Measurements from ENCODE around the gene ZDHHC11.
"Not testable (repeated sequence)": the region's sequence is repeated elsewhere in the genome, so short reads cannot be mapped to it uniquely, and the experiment has no call there.

ZDHHC11 gene

DNA sequence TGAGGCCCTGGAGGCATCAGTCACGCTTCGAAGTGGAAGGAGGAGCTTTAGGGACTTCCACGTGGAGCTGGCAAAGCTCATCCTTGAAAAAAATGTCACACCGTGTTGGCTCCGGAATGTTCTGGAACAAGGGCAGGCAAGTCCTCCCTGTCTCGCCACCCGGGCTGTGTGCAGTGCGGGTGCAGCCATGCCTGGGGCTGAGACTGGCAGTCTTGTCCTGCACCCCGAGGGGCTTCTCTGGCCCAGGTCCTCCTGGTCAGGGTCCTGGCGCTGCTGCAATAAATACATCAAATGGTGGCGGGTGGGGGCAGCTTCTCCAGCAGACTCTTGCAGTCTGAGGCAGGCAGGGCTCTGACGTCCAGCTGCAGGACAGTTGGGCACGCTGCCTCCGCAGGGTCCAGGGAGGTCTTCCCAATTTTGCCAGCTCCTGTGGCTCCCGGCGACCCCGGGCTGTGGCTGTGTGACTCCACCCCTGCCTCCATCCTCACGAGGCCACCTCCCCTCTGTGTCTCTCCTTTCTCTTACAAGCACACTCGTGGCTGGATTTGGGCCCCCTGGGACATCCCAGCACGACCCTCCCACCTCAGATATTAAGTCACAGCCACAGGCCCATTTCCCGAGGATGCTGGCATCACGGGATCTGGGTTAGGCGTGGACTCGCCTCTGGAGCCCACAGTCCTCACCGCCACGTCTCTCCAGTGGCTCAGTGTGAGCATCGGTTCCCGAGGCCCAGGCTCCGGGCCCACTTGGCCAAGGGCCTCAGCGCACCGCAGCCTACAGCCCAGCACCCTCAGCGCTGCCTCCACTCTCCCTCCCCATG is 8.2 kb downstream of the ZDHHC11 start:
- DNase-seq: not testable (repeated sequence)

GRCh38 chr5:841531-842401 is 9.0 kb downstream of the ZDHHC11 start:
- not testable (repeated sequence) for DNase-seq

DNA sequence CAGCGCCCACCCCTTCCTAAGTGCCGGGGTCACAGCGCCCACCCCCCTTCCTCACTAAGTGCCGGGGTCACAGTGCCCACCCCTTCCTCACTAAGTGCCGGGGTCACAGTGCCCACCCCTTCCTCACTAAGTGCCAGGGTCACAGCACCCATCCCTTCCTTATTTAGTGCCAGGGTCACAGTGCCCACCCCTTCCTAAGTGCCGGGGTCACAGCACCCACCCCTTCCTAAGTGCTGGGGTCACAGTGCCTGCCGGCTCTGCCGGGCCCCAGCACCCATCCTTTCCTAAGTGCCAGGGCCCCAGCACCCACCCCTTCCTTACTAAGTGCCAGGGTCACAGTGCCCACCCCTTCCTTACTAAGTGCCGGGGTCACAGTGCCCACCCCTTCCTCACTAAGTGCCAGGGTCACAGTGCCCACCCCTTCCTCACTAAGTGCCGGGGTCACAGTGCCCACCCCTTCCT is 9.8 kb downstream of the ZDHHC11 start:
- not testable (repeated sequence) for DNase-seq

DNA sequence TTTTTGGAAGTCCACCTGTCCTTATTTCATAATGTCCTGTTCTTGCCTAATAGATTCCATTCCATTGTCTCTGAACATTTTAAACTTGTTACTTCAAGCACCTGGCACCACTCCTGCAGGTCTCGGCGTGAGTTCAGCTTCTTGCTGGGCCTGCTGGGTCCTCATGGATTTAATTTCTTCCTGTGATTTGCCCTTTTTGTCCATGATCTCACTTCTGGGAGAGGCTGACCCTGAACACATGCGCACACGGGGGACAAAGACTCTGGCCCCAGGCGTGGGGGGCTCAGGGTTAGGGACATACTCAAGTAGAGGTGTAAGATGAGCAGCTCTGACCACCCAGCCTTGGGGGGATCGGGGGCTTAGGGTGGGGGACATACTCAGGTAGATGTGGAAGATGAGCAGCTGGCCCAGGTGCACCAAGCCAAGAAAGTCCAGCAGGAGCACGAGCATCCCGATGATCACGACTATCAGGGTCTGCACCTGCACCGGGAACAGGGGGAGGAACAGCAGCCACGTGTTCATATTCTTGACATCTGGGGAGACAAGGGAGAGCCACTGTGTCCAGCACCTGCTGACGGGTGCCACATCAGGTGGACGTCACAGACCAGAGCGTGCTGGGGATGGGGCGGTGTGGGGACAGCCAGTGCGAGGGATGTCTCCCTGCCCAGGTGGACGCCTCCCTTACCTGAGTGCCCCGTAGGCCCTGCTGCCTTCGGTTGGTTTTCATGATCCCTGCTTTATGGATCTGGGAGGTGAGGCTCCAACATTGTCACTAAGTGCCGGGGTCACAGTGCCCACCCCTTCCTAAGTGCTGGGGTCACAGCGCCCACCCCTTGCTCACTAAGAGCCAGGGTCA is 10.4 kb downstream of the ZDHHC11 start:
- DNase-seq: not testable (repeated sequence)

GRCh38 chr5:838431-838851 is 12.3 kb downstream of the ZDHHC11 start:
- not testable (repeated sequence) for DNase-seq

- DNase-seq: not testable (repeated sequence)
Observed at GRCh38 chr5:837621-838121, 13.1 kb downstream of the ZDHHC11 start.

DNA sequence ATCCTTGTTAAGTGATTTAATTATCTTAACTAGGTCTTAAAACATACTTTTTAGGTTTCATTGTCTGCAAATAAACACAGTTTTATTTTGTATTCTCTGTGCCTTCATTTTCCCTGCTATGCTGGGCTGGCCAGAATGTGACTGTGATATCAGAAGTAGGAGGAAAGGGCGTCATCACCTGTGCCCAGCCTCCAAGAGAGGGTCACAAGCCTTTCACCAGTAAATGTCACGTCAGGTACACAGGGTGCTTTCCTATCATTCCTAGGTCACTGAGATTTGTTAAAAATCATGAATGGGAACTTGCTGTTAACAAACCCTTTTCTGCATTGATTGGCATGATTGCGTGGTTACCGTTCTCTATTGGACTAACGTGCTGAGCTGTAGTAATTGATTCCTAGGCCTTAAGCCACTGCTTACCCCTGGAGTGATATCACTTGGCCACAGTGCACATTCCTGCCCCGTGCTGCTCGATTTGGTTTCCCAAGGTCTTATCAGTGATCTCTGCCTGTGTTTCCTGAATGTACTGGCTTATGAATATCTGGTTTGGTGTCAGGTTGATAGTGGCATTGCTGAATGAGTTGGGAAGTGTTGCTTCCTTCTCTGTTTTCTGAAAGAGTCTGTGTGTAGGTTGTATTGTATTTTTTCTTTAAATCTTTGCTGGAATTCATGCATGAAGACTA is 14.7 kb downstream of the ZDHHC11 start:
- DNase-seq: not testable (repeated sequence)

DNA sequence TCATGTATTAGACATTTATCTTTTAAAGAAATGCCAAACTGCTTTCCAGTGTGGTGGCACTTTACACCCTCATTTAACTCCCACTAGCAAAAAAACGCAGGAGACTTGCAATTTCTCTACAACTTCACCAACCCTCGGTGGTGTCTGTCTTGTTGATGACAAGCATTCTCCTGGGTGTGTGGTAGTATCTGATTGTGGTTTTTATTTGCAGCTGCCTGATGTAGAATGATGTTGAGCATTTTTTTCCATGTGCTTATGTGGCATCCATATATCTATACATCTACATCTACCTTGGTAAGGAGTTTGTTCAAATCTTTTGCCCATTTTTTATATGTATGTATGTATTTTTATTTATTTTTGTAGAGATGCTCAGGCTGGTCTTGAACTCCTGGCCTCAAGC is 16.8 kb downstream of the ZDHHC11 start:
- DNase-seq: not testable (repeated sequence)

- DNase-seq: not testable (repeated sequence)
Observed at GRCh38 chr5:828194-828593, 22.6 kb downstream of the ZDHHC11 start.

DNA sequence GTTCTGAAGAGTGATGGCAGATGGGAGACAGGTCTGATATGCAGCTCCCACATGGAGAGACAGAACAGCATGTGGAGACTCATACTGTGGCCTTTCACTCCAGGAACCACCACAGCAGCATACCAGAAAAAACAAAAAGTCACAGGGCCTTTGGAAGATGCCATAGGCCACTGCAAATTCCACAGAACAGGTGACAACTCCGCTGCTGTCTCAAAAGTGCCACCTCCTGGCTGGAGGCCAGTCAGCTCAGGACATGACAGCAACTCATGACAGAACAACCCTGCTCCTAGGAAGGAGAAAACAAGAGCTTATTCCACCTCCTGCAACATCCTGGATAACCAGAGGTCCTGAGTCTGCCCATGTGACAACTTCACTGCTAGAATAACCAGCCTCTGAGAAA is 25.2 kb downstream of the ZDHHC11 start:
- DNase-seq: not testable (repeated sequence)

DNA sequence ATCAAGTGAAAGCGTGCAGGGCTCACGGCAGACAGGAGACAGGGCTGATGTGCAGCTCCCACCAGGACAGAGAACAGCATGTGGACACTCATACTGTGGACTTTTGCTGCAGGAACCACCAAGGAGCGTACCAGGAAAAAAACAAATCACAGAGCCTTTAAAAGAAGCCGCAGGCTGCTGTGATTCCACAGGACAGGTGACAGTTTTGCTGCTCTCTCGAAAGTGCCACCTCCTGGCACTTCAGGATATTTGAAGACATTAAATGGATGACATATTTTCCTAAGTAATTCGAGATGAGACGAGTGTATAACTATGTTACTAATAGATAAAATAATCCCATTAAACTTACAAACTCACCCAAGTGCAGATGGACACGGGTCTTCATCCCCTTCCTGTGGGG is 29.3 kb downstream of the ZDHHC11 start:
- no peak for DNase-seq

DNA sequence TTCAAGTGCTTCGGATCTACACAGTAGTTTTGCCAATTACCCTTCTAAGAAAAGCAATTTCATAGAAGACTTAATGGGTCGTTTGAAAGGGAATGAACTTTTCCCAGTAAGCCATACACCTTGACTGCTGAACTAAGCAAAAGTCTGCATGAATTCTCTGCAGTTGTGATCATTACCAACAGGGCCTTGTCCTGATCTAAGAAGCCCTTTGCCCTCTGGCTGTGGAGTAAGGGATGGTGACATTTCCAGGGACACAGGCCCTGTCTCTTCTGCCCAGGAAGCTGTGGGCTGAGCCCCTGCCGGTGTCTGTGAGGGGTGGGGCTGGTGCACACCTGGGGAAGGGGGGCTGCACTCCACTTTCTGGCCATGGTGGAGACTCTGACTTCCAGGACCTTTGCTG is 30.5 kb downstream of the ZDHHC11 start:
- no peak for DNase-seq

DNA sequence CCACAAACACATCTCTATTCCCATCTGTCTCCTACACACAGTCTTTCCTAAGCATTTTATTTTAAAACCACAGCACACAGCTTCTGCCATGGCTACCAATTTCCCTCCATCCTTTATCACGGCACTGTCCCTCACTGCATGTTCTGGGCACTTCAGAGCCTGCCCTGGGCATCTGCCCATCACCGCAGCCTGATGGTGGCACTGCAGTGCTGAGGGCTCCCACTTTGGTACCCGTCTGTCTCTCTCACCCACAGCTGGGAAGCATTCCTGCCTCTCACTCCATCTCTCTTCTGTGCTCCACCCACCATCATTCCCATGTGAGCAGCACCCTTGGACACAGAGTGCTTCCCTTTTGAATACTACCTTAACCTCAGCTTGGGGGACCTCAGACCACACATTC is 31.7 kb downstream of the ZDHHC11 start:
- DNase-seq: no peak

DNA sequence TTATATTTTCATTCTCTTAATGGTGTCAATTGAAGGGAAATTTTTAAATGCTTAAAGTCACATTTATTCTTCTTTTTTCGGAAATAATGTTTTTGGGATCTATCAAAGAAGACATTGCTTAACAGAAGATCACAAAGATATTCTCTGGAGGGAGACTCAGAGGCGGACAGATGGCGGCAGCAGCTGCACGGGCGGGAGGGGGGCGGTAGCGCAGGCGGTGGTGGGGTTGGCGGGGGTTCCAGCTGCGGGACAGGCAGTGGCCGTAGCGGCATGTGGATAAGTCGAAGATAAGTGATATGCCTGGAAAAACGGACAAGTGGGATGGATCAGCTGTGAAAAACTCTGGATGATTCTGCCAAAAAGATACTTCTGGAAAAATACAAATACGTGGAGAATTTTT is 34.6 kb downstream of the ZDHHC11 start:
- peak; percentile 3 for DNase-seq

DNA sequence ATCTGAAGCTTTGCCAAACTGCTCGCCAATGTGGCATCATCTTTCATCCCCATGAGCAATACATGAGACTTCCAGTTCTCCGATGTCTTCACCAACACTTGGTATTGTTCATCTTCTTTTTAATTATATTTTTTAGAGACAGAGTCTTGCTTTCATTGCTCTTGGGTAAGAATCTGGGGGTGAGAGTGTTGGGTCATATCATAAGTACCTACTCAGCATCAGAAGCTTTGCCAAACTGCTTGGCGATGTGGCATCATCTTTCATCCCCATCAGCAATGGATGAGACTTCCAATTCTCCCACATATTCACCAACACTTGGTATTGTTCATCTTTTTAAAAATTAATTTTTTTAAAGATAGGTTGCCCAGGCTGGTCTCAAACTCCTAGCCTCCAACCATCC is 35.3 kb downstream of the ZDHHC11 start:
- DNase-seq: no peak

- not testable (repeated sequence) for DNase-seq
Observed at GRCh38 chr5:813575-813974, 37.2 kb downstream of the ZDHHC11 start.

DNA sequence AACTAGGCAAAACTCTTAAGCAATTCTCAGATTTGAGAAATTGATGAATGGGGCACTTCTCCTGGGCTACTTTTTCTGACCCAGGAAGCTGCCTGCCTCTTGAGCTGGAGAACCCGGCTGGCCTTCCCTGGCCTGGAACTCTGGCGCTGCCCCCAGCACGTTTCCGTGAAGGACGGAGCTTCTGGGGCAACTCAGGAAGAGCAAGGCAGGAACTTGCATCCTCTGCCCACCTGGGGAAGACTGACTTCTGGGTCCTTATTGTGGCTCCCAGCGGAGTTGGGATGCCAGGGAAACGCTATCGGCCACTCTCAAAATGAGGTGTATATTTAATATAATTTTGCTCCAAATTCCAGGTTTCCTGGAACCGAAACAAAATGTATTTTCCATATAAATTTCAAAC is 39.4 kb downstream of the ZDHHC11 start:
- not testable (repeated sequence) for DNase-seq

GRCh38 chr5:807719-808514 is 42.9 kb downstream of the ZDHHC11 start:
- not testable (repeated sequence) for DNase-seq

DNA sequence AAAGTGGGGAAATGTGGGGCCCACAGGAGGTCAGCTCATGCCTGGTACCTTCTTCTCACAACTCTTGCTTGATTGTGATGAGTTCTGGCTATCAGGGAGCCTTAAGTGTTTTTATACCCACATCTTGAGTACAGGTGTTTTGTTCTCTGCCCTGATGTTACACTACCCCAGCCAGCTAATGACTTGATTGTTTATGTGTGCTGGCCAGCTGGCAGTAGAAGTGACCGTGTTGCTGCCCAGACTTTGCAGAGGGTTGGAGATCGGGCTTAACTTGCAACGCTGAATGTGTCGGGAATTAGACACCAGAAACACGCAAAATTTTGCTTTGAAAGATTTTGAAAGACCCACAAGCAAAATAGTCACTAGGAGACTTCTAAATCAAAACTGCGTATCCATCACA is 49.3 kb downstream of the ZDHHC11 start:
- no peak for DNase-seq

DNA sequence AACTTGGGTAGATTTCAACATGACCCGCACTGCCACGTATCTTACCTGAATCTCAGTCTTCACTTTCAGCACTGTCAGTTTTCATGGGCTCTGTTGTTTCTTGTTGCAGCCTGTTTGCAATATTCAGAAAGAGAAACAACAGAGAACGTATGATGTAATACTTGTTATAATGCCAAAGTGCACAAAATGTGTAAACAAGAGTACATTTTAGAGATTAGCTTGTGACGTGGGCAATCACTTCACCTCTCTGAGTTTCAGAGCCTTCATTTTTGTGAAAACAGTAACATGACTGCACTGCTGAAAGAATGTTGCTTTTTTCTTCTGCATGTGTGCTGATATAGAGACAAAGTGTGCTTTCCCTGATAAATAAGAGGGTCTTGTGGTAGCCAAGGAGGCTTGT is 49.7 kb downstream of the ZDHHC11 start:
- not testable (repeated sequence) for DNase-seq
